ENCODE data around the gene TMEM54.

The TMEM54 gene

DNA sequence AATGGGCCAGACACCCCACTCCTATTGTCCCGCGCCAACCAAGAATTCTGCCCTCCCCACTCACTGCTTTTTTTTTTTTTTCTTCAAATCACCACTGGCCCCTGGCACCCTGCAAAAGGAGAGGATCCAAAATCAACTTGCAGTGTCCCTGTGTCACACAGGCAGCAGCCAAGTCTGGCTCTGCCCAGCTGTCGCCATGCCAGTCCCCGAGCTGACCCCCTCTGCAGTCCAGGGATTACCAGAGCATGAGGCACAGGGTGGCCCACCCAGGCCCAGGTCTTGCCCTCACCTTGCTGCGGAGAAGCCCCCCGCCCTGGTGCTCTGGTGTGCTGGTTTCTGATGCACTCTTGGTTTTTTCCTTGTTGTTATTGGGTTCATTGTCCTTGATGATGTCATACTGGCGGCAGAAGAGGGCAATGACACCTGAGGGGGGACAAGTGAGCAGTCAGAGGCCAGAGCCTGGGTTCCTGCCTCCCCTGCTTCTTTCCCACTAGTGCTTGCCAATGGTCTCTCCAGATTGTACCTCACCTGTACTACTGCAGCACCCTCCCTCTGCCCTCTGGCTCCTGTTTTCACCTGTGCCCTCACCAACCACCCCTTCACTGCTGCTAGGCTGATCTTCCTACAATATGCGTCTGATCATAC lies 36.7 kb downstream of the TMEM54 start:
- DNase-seq (ENCODE audit: low read depth): no peak

DNA sequence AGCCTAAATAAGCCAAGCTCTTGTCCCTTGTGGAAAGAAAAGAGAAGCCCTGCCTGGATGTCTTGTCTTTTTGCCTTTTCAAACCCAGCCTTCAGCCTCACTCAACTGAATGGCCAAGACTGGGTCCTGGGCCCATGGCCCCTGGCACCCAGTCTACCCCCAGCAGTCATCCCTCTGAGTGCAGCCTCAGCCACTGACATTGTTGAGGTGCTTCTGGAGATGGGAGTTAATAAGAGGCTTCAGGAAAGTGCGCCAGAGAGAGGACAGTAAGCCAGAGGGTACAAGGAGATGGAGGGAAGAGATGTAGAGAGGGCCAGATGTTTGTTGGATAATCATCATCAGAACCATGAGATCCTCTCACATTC lies 37.3 kb downstream of the TMEM54 start:
- DNase-seq (ENCODE audit: low read depth): no peak

DNA sequence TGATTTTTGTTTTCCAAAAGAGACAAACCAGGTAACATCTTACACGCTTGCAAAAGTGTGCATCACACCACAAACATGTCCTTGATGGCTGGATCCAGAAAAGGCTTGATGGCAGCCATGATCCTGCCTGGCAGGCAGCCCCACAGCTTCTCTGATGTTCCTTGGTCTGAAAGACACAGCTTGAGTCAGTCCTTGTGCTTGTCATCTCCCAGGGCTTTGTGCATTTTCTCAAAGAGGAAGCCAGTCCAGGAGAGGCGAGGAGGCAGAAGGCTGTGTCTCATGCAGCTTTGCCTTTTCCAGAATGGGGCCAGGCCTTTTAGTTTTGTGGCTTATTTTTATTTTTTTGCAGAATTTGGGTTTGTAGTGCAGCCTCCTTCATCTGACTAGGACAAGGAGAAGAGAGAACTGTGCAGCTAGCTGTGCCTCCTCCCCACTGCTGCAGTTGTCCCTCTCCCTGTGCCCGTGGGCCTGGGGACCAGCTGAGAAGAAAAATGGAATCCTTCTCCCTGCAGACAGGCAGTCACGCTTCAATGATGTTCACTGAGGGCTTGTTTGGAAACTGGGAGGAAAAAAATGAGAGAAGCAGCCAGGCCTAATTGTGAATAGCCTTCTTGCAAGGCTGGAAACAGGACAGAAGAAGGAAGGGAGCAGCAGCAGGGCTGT lies 37.8 kb downstream of the TMEM54 start:
- no peak for DNase-seq (ENCODE audit: low read depth)

DNA sequence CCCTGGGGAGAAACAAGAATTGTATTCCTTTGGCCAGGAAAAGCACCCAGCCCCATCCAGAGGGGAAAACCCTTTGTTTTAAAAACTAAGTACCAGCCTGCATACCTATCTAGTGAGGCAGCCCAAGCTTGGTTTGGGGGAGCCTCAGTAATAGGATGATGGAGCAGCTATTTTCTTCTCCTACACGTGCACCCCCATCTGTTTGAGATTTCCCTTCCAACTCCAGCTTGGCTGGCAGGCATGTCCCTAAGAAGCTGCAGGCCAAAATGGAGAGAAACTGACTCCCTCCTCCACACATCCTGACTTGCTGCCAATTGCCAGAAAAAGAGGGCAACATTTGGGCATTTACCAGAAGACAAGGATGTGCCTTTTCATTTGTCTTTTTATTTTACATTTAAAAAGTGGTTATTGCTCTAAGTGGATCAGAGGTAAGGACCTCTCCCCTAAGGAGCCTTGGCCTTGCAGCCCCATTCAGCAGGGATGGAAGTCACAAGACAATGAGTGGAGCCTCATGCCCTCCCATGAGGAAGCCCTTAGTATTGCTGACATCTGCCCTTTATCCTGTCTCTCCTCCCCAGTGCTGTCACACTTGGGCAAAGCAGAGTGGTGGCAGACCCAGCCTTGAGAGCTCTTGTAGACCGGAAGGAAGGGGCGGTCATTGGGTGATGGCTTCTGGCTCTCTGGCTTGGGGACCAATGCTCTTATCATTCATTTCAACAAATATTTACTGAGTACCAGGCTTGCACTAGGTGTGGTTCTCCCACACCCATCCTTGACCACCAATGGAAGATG lies 39.1 kb downstream of the TMEM54 start:
- DNase-seq (ENCODE audit: low read depth): no peak

DNA sequence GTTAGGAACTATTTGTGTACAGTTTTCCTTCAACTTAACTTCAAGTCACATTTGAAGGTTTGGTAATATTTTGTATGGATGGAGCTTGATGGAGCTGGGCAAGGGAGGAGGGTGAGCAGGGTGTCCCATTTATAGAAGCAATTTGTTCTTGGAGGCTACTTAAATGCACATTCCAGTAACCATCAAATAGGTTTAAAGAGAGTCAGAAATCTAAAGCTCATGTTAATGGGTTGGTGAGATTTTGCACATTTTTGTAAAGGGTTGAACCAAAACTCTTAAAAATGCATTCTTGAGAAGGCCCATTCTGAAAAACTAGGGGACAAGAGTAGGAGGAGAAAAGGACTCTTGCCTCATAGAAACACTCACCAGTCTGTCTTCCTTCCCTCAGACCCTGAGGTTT lies 40.6 kb downstream of the TMEM54 start:
- DNase-seq (ENCODE audit: low read depth): no peak

DNA sequence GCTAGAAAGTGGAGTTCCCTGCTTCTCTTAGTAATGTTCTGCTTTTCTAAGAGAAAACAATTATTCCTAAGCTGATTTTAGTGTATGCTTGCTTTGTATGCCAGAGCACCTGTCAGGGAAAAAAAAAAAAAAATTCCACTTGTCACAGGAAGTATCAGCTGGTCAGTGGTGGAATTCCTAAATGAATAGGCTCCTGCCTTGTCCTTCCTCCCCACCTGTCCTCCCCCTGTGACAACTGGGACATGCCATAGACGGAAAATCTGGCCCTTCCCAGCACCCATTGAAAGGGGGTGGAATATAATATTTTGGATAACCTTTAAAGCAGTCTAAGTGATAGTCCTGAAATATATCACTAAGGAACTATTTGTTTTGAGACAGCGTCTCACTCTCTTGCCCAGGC lies 41.3 kb downstream of the TMEM54 start:
- DNase-seq (ENCODE audit: low read depth): no peak

DNA sequence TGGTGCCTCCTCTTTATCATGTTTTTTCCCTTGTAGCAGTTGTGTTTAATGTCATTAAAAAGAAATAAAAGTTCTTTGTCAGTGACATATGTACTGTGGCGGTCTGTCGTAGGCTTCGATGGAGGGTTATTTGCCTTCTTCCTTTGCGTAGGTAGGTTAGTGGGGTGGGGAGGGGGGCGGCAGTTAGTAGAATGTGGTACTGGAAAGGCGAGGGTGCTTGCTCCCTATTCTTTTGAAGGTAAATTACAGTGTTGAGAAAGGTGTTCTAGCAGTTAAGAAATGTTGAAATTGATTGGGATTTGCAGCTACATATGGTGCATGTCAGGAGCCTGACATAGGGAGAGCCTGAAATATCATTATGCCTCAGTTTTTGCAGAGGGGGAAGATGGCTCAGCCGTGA lies 42.4 kb downstream of the TMEM54 start:
- DNase-seq (ENCODE audit: low read depth): no peak

DNA sequence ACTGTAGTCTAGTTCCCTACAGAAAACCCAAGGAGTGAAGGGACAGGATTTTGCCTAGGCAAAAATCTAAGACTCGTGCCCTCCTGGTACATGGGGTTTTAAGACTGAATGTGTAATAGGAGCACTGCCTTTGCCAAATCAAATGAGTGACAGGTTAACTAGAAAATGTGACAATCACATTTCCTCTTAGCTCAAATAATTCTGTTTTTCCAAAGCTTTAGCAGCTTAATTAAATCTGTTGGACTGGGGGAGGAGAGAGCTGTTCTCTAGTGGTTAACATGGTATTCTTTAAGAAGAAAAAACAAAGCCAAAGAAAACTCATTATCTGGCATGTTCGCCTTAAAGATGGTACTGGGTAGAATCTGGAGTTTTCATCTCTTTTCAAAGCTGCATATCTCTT lies 43.1 kb downstream of the TMEM54 start:
- DNase-seq (ENCODE audit: low read depth): no peak

DNA sequence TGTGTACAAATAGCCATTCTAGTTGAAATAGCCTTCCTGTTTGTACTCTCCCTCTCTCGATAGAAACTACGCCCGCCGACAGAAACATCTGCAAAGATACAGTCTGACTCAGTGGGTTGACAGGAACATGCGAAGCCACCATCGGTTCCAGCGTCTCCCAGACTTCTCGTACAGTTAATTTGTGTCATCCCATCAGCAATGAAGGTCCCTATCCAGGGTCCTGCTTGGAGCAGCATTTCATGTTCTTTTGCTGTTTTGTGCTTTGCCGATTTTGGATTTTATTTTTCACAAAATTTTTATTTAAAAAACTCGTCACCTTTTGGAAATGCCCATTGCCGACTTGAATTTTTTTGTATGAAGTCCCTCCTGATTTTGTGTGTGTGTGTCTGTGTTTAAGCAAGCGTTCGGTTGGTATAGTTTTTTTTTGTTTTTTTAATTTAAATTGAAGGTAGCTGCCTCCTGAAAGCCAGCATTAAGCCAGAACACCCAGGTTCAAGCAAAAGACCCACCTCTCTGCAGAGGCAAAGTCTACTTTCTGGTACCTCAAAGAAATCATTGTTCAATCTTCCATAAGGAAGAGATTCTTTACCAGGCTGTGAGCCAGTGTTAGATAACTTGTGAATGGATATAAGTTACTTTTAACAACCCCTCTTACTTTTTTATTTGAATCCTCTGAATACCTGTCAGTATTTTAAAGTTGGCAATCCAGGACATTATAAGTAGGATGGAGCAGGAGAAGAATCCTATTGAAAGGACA lies 45.1 kb downstream of the TMEM54 start:
- no peak for DNase-seq (ENCODE audit: low read depth)

DNA sequence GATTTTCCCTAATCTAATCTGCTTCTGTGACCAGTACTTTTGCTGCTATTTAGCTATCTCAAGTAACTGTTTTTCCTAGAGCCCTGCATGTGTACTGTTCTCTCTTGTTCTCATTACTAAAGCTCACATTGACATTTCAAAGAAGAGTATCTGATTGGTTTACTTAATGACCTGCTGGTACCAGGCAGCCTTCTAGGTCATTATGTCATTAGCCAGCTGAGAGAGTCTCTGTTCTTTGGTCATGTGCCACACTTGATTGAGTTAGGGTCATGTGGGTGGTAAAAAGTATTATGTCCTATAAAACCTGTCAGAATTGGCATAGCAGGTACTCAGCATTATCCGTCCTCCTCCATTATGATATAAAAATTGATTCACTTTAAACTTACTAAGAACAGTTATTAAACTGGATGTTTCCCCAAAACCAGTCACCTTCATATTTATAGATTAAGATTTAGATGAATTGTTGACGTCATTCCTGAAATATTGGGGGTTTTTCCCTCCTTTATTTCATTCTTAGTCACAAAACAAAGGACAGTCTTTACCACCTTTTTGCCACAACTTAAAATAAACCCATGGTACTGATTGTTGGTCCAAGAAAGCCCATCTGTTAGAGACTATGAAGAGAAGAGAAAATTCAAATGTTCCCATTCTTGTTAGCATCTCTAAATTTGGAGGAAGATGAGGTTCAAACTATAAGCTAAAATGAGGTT lies 52.7 kb downstream of the TMEM54 start:
- no peak for DNase-seq (ENCODE audit: low read depth)

Measured in iris pigment epithelial cell (primary cell).